ENCODE measurements around the gene ARMC2.

Gene ARMC2

GRCh38 chr6:108944707-108945680 lies 96.8 kb downstream of the ARMC2 start:
- Histone ChIP-seq H3K9ac (ENCODE audit: low read length) (peak overlapping the region; percentile 40), H3K4me1 (ENCODE audit: insufficient read depth, low read length) (peaks cover 52% of the 10 kb centered on the region), H3K27ac (ENCODE audit: low read depth, low read length) (peak overlapping the region; percentile 62), H3K9me3 (ENCODE audit: low read length) (no peaks in the 10 kb centered on the region), H3K4me3 (ENCODE audit: low read depth in 1 of 2, low read length in 2 of 2) (peak overlapping the region in 1 of 2 donors; percentile 35), H3K36me3 (ENCODE audit: insufficient read depth, low read length) (no peaks in the 10 kb centered on the region), H3K27me3 (ENCODE audit: control insufficient read depth in 1 of 2, insufficient read depth in 2 of 2, low read length in 2 of 2) (no peaks in the 10 kb centered on the region)

GRCh38 chr6:108945681-108946159 lies 97.5 kb downstream of the ARMC2 start:
- peak overlapping the region; percentile 62 for H3K27ac ChIP-seq (ENCODE audit: low read depth, low read length)
- H3K27me3 ChIP-seq (ENCODE audit: control insufficient read depth in 1 of 2, insufficient read depth in 2 of 2, low read length in 2 of 2): no peaks in the 10 kb centered on the region
- peak overlapping the region in 1 of 2 donors; percentile 35 for H3K4me3 ChIP-seq (ENCODE audit: low read depth in 1 of 2, low read length in 2 of 2)
- peaks cover 52% of the 10 kb centered on the region for H3K4me1 ChIP-seq (ENCODE audit: insufficient read depth, low read length)
- no peaks in the 10 kb centered on the region for H3K36me3 ChIP-seq (ENCODE audit: insufficient read depth, low read length)
- H3K9me3 ChIP-seq (ENCODE audit: low read length): no peaks in the 10 kb centered on the region
- peak overlapping the region; percentile 40 for H3K9ac ChIP-seq (ENCODE audit: low read length)

GRCh38 chr6:108946695-108947094 lies 98.5 kb downstream of the ARMC2 start:
- H3K4me1 ChIP-seq (ENCODE audit: insufficient read depth, low read length): peaks cover 52% of the 10 kb centered on the region

GRCh38 chr6:108947114-108947854 lies 99.1 kb downstream of the ARMC2 start:
- Histone ChIP-seq H3K9ac (ENCODE audit: low read length) (no peak overlapping the region), H3K36me3 (ENCODE audit: insufficient read depth, low read length) (no peaks in the 10 kb centered on the region), H3K27me3 (ENCODE audit: control insufficient read depth in 1 of 2, insufficient read depth in 2 of 2, low read length in 2 of 2) (no peaks in the 10 kb centered on the region), H3K27ac (ENCODE audit: low read depth, low read length) (peak overlapping the region; percentile 62), H3K4me1 (ENCODE audit: insufficient read depth, low read length) (peaks cover 53% of the 10 kb centered on the region), H3K4me3 (ENCODE audit: low read depth in 1 of 2, low read length in 2 of 2) (peak overlapping the region in 1 of 2 donors; percentile 16), H3K9me3 (ENCODE audit: low read length) (no peaks in the 10 kb centered on the region)

More at GRCh38 chr6:108946695-108947094, 98.5 kb downstream of the ARMC2 start:
- Histone ChIP-seq H3K27ac (ENCODE audit: low read depth, low read length) (peak overlapping the region; percentile 62), H3K36me3 (ENCODE audit: insufficient read depth, low read length) (no peaks in the 10 kb centered on the region), H3K9me3 (ENCODE audit: low read length) (no peaks in the 10 kb centered on the region), H3K4me3 (ENCODE audit: low read depth in 1 of 2, low read length in 2 of 2) (peak overlapping the region in 1 of 2 donors; percentile 16), H3K9ac (ENCODE audit: low read length) (no peak overlapping the region), H3K27me3 (ENCODE audit: control insufficient read depth in 1 of 2, insufficient read depth in 2 of 2, low read length in 2 of 2) (no peaks in the 10 kb centered on the region)

GRCh38 chr6:108948181-108948661 lies 100.0 kb downstream of the ARMC2 start:
- Histone ChIP-seq H3K4me1 (ENCODE audit: insufficient read depth, low read length) (peaks cover 62% of the 10 kb centered on the region), H3K9ac (ENCODE audit: low read length) (no peak overlapping the region), H3K9me3 (ENCODE audit: low read length) (no peaks in the 10 kb centered on the region), H3K36me3 (ENCODE audit: insufficient read depth, low read length) (no peaks in the 10 kb centered on the region), H3K27ac (ENCODE audit: low read depth, low read length) (peak overlapping the region; percentile 65), H3K4me3 (ENCODE audit: low read depth in 1 of 2, low read length in 2 of 2) (no peak overlapping the region), H3K27me3 (ENCODE audit: control insufficient read depth in 1 of 2, insufficient read depth in 2 of 2, low read length in 2 of 2) (no peaks in the 10 kb centered on the region)

GRCh38 chr6:108951351-108951953 lies 103.2 kb downstream of the ARMC2 start:
- H3K4me1 ChIP-seq (ENCODE audit: insufficient read depth, low read length): peaks cover 43% of the 10 kb centered on the region

GRCh38 chr6:108952776-108953486 lies 104.7 kb downstream of the ARMC2 start:
- Histone ChIP-seq H3K36me3 (ENCODE audit: insufficient read depth, low read length) (no peaks in the 10 kb centered on the region), H3K27me3 (ENCODE audit: control insufficient read depth in 1 of 2, insufficient read depth in 2 of 2, low read length in 2 of 2) (no peaks in the 10 kb centered on the region), H3K9ac (ENCODE audit: low read length) (peak overlapping the region; percentile 11), H3K9me3 (ENCODE audit: low read length) (no peaks in the 10 kb centered on the region), H3K27ac (ENCODE audit: low read depth, low read length) (peak overlapping the region; percentile 71), H3K4me1 (ENCODE audit: insufficient read depth, low read length) (peaks cover 28% of the 10 kb centered on the region), H3K4me3 (ENCODE audit: low read depth in 1 of 2, low read length in 2 of 2) (peak overlapping the region in 1 of 2 donors; percentile 43)

More at GRCh38 chr6:108951351-108951953, 103.2 kb downstream of the ARMC2 start:
- Histone ChIP-seq H3K36me3 (ENCODE audit: insufficient read depth, low read length) (no peaks in the 10 kb centered on the region), H3K9ac (ENCODE audit: low read length) (no peak overlapping the region), H3K9me3 (ENCODE audit: low read length) (no peaks in the 10 kb centered on the region), H3K27ac (ENCODE audit: low read depth, low read length) (no peak overlapping the region), H3K4me3 (ENCODE audit: low read depth in 1 of 2, low read length in 2 of 2) (no peak overlapping the region), H3K27me3 (ENCODE audit: control insufficient read depth in 1 of 2, insufficient read depth in 2 of 2, low read length in 2 of 2) (no peaks in the 10 kb centered on the region)

- H3K36me3 ChIP-seq (ENCODE audit: insufficient read depth, low read length): no peaks in the 10 kb centered on the region
- H3K9ac ChIP-seq (ENCODE audit: low read length): no peak overlapping the region
- H3K4me1 ChIP-seq (ENCODE audit: insufficient read depth, low read length): peaks cover 20% of the 10 kb centered on the region
- H3K27ac ChIP-seq (ENCODE audit: low read depth, low read length): no peak overlapping the region
- no peak overlapping the region for H3K4me3 ChIP-seq (ENCODE audit: low read depth in 1 of 2, low read length in 2 of 2)
- H3K9me3 ChIP-seq (ENCODE audit: low read length): no peaks in the 10 kb centered on the region
- H3K27me3 ChIP-seq (ENCODE audit: control insufficient read depth in 1 of 2, insufficient read depth in 2 of 2, low read length in 2 of 2): no peaks in the 10 kb centered on the region
Measured at GRCh38 chr6:108953681-108954080, 105.5 kb downstream of the ARMC2 start.

GRCh38 chr6:108955329-108955949 lies 107.2 kb downstream of the ARMC2 start:
- H3K27ac ChIP-seq (ENCODE audit: low read depth, low read length): no peak overlapping the region
- H3K36me3 ChIP-seq (ENCODE audit: insufficient read depth, low read length): no peaks in the 10 kb centered on the region
- H3K9ac ChIP-seq (ENCODE audit: low read length): no peak overlapping the region
- no peak overlapping the region for H3K4me3 ChIP-seq (ENCODE audit: low read depth in 1 of 2, low read length in 2 of 2)
- H3K9me3 ChIP-seq (ENCODE audit: low read length): no peaks in the 10 kb centered on the region
- no peaks in the 10 kb centered on the region for H3K27me3 ChIP-seq (ENCODE audit: control insufficient read depth in 1 of 2, insufficient read depth in 2 of 2, low read length in 2 of 2)
- peaks cover 23% of the 10 kb centered on the region for H3K4me1 ChIP-seq (ENCODE audit: insufficient read depth, low read length)

GRCh38 chr6:108957221-108957620 lies 109.0 kb downstream of the ARMC2 start:
- H3K4me3 ChIP-seq (ENCODE audit: low read depth in 1 of 2, low read length in 2 of 2): no peak overlapping the region
- peaks cover 33% of the 10 kb centered on the region for H3K4me1 ChIP-seq (ENCODE audit: insufficient read depth, low read length)
- no peaks in the 10 kb centered on the region for H3K27me3 ChIP-seq (ENCODE audit: control insufficient read depth in 1 of 2, insufficient read depth in 2 of 2, low read length in 2 of 2)
- no peak overlapping the region for H3K9ac ChIP-seq (ENCODE audit: low read length)
- H3K36me3 ChIP-seq (ENCODE audit: insufficient read depth, low read length): no peaks in the 10 kb centered on the region
- no peaks in the 10 kb centered on the region for H3K9me3 ChIP-seq (ENCODE audit: low read length)
- no peak overlapping the region for H3K27ac ChIP-seq (ENCODE audit: low read depth, low read length)

Data from muscle layer of colon (tissue), 2 donors.